PC-3 (cell line): ENCODE results near the gene SLC7A4. TPM values are rescaled to one million over a fixed set of nuclear protein-coding genes. Genes with fewer than 3 reads are reported as not detected.

Source experiments
- ATAC-seq: fragments of 200-7000 bp; cut with Tn5 transposase; 2 replicates; pipeline ENCODE4 v1.9.1; 2020; ENCODE audit warnings: mild to moderate bottlenecking, moderate library complexity
- BruUV-seq: library from RNA; stranded (reverse); fragments of 400-500 nt; replicated peaks from 2 replicates; lab custom pipeline; 2021; lab: Mats Ljungman, UMichigan
- CTCF ChIA-PET: fragments of 300-600 bp; sonication (Branson Sonifier 250); formaldehyde crosslinking; loops from one replicate; lab custom pipeline; 2022; ENCODE audit warnings: antibody characterized with exemption; lab: Charles Lee
- POLR2A ChIA-PET: fragments of 300-600 bp; sonication (Branson Sonifier 250); formaldehyde crosslinking; loops from one replicate; lab custom pipeline; 2022; ENCODE audit warnings: antibody characterized with exemption; ENCODE audit not compliant: unreplicated experiment; lab: Charles Lee
- DNase-seq: peaks from one replicate; pipeline ENCODE4 v3.0.0-alpha.2; 2015
- H2AFZ ChIP-seq: fragments of 300-600 bp; sonication (generic); 2 replicates; pipeline ENCODE4 v1.6.0; 2016; ENCODE audit warnings: antibody characterized with exemption, low read length
- H3F3A ChIP-seq: fragments of 300-600 bp; sonication (generic); one replicate; pipeline ENCODE4 v1.6.0; 2017; ENCODE audit warnings: antibody characterized with exemption, low read length, control low read depth, mild to moderate bottlenecking; ENCODE audit not compliant: unreplicated experiment
- H3K27ac ChIP-seq: fragments of 300-600 bp; sonication (generic); 2 replicates; pipeline ENCODE4 v1.5.1; 2016; ENCODE audit warnings: mild to moderate bottlenecking, low read length
- H3K27me3 ChIP-seq: fragments of 300-600 bp; sonication (generic); 2 replicates; pipeline ENCODE4 v1.6.1; 2016; ENCODE audit warnings: low read length, mixed read lengths
- H3K36me3 ChIP-seq: fragments of 300-600 bp; sonication (generic); 2 replicates; pipeline ENCODE4 v1.6.1; 2016; ENCODE audit warnings: low read depth, mixed run types, low read length, mixed read lengths
- H3K4me1 ChIP-seq: fragments of 300-600 bp; sonication (generic); 2 replicates; pipeline ENCODE4 v1.5.1; 2016; ENCODE audit warnings: low read length; ENCODE audit not compliant: insufficient read depth
- H3K4me2 ChIP-seq: fragments of 300-600 bp; sonication (generic); 2 replicates; pipeline ENCODE4 v1.6.0; 2016; ENCODE audit warnings: low read length
- H3K4me3 ChIP-seq: fragments of 300-600 bp; sonication (generic); 2 replicates; pipeline ENCODE4 v1.5.1; 2016; ENCODE audit warnings: mild to moderate bottlenecking, low read length, mixed read lengths
- H3K79me2 ChIP-seq: fragments of 300-600 bp; sonication (generic); 2 replicates; pipeline ENCODE4 v1.6.1; 2017; ENCODE audit warnings: low read length, mixed read lengths
- H3K9ac ChIP-seq: fragments of 300-600 bp; sonication (generic); 2 replicates; pipeline ENCODE4 v1.6.0; 2016; ENCODE audit warnings: mild to moderate bottlenecking, low read length
- H3K9me2 ChIP-seq: fragments of 300-600 bp; sonication (generic); replicated peaks from 2 replicates; pipeline ENCODE4 v1.6.1; 2016; ENCODE audit warnings: mixed run types, low read length, mixed read lengths
- H3K9me3 ChIP-seq: fragments of 300-600 bp; sonication (generic); 2 replicates; pipeline ENCODE4 v1.6.1; 2016; ENCODE audit warnings: low read length, mixed read lengths
- H4K20me1 ChIP-seq: fragments of 300-600 bp; sonication (generic); 2 replicates; pipeline ENCODE4 v1.6.1; 2016; ENCODE audit warnings: low read length, mixed read lengths
- EZH2 ChIP-seq: fragments of 300-600 bp; sonication (generic); IDR thresholded peaks from one replicate; pipeline ENCODE4 v1.6.1; 2017; ENCODE audit warnings: antibody characterized with exemption, mild to moderate bottlenecking, low read length; ENCODE audit not compliant: unreplicated experiment
- EZH2phosphoT487 ChIP-seq: fragments of 300-600 bp; sonication (generic); IDR thresholded peaks from 2 replicates; pipeline ENCODE4 v1.6.1; 2018; ENCODE audit warnings: mild to moderate bottlenecking, antibody characterized with exemption, low read length, borderline replicate concordance
- intact Hi-C: fragments of 100-400 bp; cut with micrococcal nuclease; formaldehyde crosslinking; loops from 2 replicates; pipeline ENCODE4 v1.9.0; 2023
- total RNA-seq: library from RNA; depleted of rRNA; stranded (reverse); fragments of >200 nt; gene quantifications from 2 replicates; pipeline ENCODE4 v1.2.3, GENCODE V29; 2014
- TF ChIP-seq, protein P1 (sequence below): fragments of 300-600 bp; sonication (generic); conservative IDR thresholded peaks from 2 replicates; pipeline ENCODE4 v1.5.1; 2017; ENCODE audit warnings: antibody characterized with exemption, low read depth, mild to moderate bottlenecking, low read length

SLC7A4 gene
- total RNA-seq, 1 experiment from 2014 or later, result not detected

DNA sequence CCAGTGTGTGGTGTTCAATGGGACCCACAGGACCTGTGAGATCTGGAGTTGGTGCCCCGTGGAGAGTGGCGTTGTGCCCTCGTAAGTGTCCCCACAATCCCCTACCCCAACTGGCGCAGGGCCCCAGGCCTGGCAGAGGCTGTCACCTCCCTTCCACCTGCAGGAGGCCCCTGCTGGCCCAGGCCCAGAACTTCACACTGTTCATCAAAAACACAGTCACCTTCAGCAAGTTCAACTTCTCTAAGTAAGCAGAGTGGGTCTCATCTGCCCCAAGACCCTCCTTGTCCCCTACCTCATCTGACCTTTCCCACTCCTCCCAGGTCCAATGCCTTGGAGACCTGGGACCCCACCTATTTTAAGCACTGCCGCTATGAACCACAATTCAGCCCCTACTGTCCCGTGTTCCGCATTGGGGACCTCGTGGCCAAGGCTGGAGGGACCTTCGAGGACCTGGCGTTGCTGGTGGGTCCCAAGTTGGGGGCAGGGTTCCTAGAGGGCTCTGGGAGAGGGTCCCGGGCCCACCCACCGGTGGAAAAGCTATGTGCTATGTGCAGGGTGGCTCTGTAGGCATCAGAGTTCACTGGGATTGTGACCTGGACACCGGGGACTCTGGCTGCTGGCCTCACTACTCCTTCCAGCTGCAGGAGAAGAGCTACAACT, 9.3 kb downstream of the SLC7A4 start:
- Histone ChIP-seq H3K27me3 (no peaks in the 10 kb centered on the region), H3K4me2 (no peak overlapping the region), H3K27ac (no peak overlapping the region), H3F3A (no peaks in the 10 kb centered on the region), H3K9me3 (no peaks in the 10 kb centered on the region), H3K79me2 (no peaks in the 10 kb centered on the region), H3K9ac (no peak overlapping the region), H3K4me3 (no peak overlapping the region), H2AFZ (no peak overlapping the region), H4K20me1 (no peaks in the 10 kb centered on the region), H3K36me3 (no peaks in the 10 kb centered on the region), H3K4me1 (no peaks in the 10 kb centered on the region), H3K9me2 (no peaks in the 10 kb centered on the region)
- POLR2A ChIA-PET, result no interaction called here
- TF ChIP-seq EZH2phosphoT487 (no peak), EZH2 (no peak)
- TF ChIP-seq, protein P1, sequence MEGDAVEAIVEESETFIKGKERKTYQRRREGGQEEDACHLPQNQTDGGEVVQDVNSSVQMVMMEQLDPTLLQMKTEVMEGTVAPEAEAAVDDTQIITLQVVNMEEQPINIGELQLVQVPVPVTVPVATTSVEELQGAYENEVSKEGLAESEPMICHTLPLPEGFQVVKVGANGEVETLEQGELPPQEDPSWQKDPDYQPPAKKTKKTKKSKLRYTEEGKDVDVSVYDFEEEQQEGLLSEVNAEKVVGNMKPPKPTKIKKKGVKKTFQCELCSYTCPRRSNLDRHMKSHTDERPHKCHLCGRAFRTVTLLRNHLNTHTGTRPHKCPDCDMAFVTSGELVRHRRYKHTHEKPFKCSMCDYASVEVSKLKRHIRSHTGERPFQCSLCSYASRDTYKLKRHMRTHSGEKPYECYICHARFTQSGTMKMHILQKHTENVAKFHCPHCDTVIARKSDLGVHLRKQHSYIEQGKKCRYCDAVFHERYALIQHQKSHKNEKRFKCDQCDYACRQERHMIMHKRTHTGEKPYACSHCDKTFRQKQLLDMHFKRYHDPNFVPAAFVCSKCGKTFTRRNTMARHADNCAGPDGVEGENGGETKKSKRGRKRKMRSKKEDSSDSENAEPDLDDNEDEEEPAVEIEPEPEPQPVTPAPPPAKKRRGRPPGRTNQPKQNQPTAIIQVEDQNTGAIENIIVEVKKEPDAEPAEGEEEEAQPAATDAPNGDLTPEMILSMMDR, result no peak
- CTCF ChIA-PET, result no interaction called here
- ATAC-seq, result no peak
- DNase-seq, result no peak
- intact Hi-C loops, result no loop called here
- BruUV-seq, result no TSS peak

GRCh38 chr22:21022507-21022906, 9.9 kb downstream of the SLC7A4 start:
- Histone ChIP-seq H2AFZ (no peak overlapping the region), H3K27ac (no peak overlapping the region), H3K9me3 (no peaks in the 10 kb centered on the region), H3K4me1 (no peaks in the 10 kb centered on the region), H3K36me3 (no peaks in the 10 kb centered on the region), H3K9ac (no peak overlapping the region), H3K4me2 (no peak overlapping the region), H3K27me3 (no peaks in the 10 kb centered on the region), H3F3A (no peaks in the 10 kb centered on the region), H3K9me2 (no peaks in the 10 kb centered on the region), H3K4me3 (no peak overlapping the region), H3K79me2 (no peaks in the 10 kb centered on the region), H4K20me1 (no peaks in the 10 kb centered on the region)
- TF ChIP-seq, protein P1, result no peak
- TF ChIP-seq EZH2phosphoT487, result no peak
- TF ChIP-seq EZH2, result no peak
- no peak for ATAC-seq
- DNase-seq, result no peak
- ChIA-PET CTCF (interaction anchor here (0.9 kb wide), 1 partner anchor 12 kb away, joined by 3 read pairs; no protein-coding TSS in a partner anchor), POLR2A (no interaction called here)
- no TSS peak for BruUV-seq
- intact Hi-C loops, result no loop called here

DNA sequence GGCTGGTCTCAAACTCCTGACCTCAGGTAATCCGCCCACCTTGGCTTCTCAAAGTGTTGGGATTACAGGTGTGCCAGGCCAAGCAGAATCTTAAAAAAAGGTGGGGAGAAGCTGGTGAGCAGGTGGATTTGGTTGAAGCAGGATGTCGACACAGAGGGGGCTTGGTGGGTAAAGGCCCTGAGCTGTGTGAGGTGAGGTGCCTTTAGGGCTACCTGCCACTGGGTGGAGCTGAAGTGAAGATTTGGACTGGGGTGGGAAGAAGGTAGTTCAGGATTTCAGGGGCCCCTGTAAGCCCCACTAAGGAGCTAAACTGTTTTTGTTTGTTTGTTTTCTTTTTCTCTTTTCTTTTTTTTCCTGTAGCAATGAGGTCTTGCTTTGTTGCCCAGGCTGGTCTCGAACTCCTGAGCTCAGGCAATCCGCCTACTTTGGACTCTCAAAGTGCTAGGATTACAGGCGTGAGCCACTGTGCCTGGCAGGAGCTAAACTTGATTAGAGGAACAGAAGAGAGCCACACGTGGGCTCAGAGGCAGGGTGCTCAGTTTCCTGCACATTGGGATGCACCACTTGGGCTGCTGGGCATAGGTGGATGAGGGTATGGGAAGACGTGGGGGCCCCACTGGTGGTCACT, 11.4 kb downstream of the SLC7A4 start:
- peak; percentile 16 for DNase-seq
- Histone ChIP-seq H3K4me1 (no peaks in the 10 kb centered on the region), H4K20me1 (no peaks in the 10 kb centered on the region), H3K4me3 (no peak overlapping the region), H2AFZ (no peak overlapping the region), H3K36me3 (no peaks in the 10 kb centered on the region), H3F3A (no peaks in the 10 kb centered on the region), H3K9ac (no peak overlapping the region), H3K9me2 (no peaks in the 10 kb centered on the region), H3K79me2 (no peaks in the 10 kb centered on the region), H3K27me3 (no peaks in the 10 kb centered on the region), H3K9me3 (no peaks in the 10 kb centered on the region), H3K4me2 (no peak overlapping the region), H3K27ac (no peak overlapping the region)
- CTCF ChIA-PET, result no interaction called here
- intact Hi-C loops, result no loop called here
- no peak for ATAC-seq
- POLR2A ChIA-PET, result no interaction called here
- no TSS peak for BruUV-seq
- TF ChIP-seq EZH2 (no peak), EZH2phosphoT487 (no peak)
- TF ChIP-seq, protein P1, result peak; percentile 48
